Omental fat pad (tissue), 4 donors: Measurements from ENCODE around the gene ATG7. TPM values are rescaled to one million over a fixed set of nuclear protein-coding genes. Genes with fewer than 3 reads are reported as not detected.

Experiments used
- ATAC-seq: fragments of 150-250 bp; one replicate; pipeline ENCODE4 v1.9.1; 2016; ENCODE audit warnings: mild to moderate bottlenecking, moderate library complexity; ENCODE audit not compliant: low FRiP score
- DNase-seq: peaks from one replicate; pipeline ENCODE4 v3.0.0-alpha.2; 2019; ENCODE audit warnings: low spot score
- total RNA-seq, 4 donors: library from RNA; depleted of rRNA; stranded (reverse); fragments of >200 nt; gene quantifications; one replicate each; pipeline ENCODE4 v1.1.0, GENCODE V29; 2016
- TF ChIP-seq, protein P1 (sequence below), 3 donors: fragments of 450-650 bp; IDR thresholded peaks; one replicate each; pipeline ENCODE4 v1.5.1; 2016 to 2017; ENCODE audit warnings: antibody characterized with exemption in 3 of 3, mild to moderate bottlenecking in 3 of 3, moderate library complexity in 2 of 3

The ATG7 gene
- total RNA-seq, 4 donors from 2014 or later: 62.9 to 96.7 (median 76.2) TPM

GRCh38 chr3:11306817-11307589 lies 34.8 kb downstream of the ATG7 start:
- ATAC-seq (peak; percentile 82), DNase-seq (no peak)
- TF ChIP-seq, protein P1, sequence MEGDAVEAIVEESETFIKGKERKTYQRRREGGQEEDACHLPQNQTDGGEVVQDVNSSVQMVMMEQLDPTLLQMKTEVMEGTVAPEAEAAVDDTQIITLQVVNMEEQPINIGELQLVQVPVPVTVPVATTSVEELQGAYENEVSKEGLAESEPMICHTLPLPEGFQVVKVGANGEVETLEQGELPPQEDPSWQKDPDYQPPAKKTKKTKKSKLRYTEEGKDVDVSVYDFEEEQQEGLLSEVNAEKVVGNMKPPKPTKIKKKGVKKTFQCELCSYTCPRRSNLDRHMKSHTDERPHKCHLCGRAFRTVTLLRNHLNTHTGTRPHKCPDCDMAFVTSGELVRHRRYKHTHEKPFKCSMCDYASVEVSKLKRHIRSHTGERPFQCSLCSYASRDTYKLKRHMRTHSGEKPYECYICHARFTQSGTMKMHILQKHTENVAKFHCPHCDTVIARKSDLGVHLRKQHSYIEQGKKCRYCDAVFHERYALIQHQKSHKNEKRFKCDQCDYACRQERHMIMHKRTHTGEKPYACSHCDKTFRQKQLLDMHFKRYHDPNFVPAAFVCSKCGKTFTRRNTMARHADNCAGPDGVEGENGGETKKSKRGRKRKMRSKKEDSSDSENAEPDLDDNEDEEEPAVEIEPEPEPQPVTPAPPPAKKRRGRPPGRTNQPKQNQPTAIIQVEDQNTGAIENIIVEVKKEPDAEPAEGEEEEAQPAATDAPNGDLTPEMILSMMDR (IDR thresholded peaks at IDR 0.05): no peak

DNA sequence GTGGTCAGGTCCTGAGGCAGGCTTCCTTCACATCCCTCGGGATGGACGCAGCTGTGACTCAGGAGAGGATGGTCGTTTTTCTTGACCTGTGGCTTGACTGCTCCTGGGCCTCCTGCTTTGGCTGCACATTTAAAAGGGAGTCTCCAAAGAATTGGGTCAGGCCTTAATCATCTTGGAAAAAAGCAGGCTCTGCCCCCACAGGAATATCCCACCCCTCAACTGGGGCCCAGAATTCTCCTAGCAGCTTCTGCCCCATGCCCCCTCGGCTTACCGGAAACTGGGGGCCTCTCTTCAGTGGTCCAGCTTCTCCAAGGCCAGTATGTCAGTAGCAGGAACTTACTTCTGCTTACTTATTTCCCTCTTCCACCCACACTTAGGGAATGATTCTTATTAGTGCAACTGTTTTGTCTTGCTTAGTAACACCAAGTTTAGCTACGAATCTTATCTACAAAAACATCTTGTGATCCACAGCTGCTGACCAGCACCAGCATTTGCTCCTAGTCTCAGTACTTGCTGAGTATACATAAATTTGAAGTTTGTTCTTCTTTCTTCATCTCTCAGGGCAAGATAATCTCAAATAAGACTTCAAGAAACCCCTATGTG lies 35.7 kb downstream of the ATG7 start:
- ATAC-seq (no peak), DNase-seq (no peak)
- TF ChIP-seq, protein P1 (IDR thresholded peaks at IDR 0.05): no peak

GRCh38 chr3:11310258-11310657 lies 38.1 kb downstream of the ATG7 start:
- no peak for DNase-seq
- ATAC-seq: no peak
- TF ChIP-seq, protein P1 (IDR thresholded peaks at IDR 0.05): no peak

DNA sequence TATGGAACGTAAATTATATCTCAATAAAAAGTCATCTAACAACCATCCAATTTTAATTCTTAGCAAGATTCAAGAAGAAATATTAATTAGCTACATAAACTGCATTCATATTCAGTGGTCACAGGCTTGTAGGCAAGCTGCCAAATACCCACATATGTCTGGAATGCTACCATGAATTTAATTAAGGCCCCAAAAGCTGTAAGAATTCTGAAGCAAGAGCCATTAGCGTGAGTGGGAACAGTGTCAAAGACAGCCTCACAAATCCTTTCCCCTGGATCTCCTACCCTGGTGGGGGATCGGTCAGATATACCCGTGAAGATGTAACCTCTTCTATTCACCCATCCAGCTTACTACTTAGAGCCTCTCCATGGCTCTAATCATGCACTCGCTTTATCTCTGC lies 40.0 kb downstream of the ATG7 start:
- TF ChIP-seq, protein P1 (IDR thresholded peaks at IDR 0.05): no peak
- no peak for ATAC-seq
- no peak for DNase-seq

GRCh38 chr3:11317300-11317699 lies 45.1 kb downstream of the ATG7 start:
- TF ChIP-seq, protein P1 (IDR thresholded peaks at IDR 0.05): no peak
- ATAC-seq: no peak
- DNase-seq: no peak

DNA sequence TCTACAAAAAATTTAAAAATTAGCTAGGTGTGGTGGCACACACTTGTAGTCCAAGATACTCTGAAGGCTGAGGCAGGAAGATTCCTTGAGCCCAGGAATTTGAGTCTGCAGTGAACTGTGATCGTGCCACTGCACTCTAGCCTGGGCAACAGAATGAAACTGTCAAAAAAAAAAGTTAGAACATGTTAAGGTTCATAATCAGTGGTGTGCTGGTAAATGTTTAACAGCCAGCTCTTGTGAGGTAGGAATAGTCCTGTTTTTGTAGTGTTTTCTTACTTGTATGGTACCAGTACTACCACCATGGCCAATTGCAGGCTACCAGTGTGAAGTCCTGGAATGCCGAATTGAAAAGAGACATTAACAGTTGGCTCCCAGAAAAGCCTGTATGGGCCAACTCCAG lies 50.7 kb downstream of the ATG7 start:
- ATAC-seq (no peak), DNase-seq (no peak)
- TF ChIP-seq, protein P1 (IDR thresholded peaks at IDR 0.05): no peak

DNA sequence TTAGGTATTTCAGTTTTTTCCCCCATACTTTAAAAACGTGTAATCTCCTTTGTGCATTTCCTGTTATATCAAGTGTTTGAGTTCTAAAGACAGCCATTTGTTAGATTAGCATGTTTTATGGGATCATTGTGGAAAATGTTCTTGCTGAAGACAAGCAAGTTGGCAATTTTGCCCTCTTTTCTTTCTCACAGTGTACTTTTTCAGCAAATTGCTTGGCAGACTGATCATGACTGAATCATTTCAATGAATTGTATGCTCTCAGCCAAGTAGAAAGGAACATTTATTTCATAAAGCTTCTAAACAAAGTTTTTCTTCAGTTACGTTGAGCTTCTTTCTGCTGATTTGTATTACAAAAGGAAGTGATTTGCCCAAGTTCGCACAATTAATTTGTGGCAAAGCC lies 51.6 kb downstream of the ATG7 start:
- DNase-seq (no peak), ATAC-seq (peak; percentile 59)
- TF ChIP-seq, protein P1 (IDR thresholded peaks at IDR 0.05): no peak
